HG02623 (cell line): ENCODE data around the gene NR3C2.

Source experiments
- ATAC-seq: cut with Tn5 transposase; IDR thresholded peaks from one replicate; pipeline ENCODE4 v1.9.1; 2021; ENCODE audit warnings: moderate library complexity; ENCODE audit not compliant: unreplicated experiment

The NR3C2 gene

DNA sequence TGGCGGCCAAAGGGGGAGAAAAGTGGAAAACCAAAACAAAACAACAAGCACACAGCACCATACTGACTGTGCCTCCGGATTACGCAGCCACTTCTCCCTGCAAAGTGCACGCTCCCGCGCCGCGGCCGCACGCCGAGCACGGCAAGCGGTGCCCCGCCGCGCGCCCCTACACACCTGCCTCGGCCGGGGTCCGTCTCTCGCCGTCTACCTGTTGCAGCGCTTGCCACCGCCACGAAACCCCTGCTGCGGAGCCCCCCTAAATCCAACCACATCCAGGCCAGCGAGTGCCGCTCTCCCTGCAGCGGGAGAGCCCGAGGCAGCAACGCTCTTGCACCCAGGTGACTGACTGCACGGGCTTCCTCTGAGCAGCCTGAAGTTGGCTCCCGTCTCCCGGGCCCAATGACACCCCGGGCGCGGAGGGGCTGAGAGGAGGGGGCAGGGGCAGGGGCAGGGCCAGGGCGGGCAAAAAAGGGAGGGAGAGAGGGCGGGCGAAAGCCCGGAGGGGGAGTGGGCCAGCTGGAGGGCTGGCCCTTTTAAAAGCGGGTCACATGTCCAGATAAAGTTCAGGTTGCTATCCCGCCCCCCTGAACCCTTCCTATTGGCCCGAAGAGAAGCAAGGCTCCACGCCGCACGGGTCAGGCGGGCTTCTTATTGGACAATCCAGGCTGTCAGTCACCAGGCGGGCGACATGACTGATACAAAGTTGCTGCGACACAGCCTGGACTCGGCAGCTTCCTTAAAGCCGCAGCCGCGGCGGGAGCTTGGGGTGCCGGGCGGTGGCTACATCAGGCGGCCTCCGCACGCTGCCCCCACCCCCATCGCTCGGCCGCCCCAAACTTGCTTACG lies at the start of gene NR3C2:
Gene NR3C2 (minus strand): TSS at position 429 of the 846 bp plus-strand sequence.
- peak; percentile 98 for ATAC-seq

DNA sequence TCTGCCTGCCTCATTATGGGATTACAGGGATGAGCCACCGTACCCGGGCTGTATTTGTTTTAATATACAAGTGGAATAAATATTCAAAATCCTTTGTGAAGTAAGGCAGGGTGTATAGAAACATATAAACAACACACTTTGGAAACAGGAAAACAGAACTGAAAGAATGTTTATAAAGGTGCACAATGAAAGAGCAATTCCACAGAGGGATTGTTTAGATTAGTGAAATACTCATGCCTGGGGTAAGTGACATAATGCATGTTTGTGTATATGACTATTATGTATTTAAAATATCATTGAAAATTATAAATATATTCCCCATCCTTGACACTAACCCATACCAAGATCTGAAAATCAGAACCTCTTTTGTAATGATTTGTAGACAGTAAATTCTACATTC lies 45.0 kb upstream of the NR3C2 start:
- ATAC-seq, result no peak

DNA sequence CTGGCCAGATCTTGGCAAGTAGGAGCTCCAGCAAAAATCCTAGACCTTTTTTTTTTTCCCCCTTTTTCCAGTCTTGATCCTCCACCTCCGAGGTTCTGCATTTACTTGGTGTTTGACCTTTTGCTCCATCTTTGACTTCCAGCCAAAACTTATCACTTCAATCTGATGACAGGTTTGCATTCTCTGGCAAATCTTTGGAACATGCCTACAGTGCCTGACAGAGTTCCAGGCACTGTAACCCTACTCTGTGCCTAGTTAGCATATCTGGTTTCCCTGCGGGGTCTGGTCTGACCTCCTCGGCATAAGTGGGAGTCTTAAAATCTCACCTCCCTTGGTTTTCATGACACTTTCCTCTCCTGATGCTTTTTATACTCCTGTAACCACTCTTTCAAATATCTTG lies 39.4 kb upstream of the NR3C2 start:
- ATAC-seq, result no peak

DNA sequence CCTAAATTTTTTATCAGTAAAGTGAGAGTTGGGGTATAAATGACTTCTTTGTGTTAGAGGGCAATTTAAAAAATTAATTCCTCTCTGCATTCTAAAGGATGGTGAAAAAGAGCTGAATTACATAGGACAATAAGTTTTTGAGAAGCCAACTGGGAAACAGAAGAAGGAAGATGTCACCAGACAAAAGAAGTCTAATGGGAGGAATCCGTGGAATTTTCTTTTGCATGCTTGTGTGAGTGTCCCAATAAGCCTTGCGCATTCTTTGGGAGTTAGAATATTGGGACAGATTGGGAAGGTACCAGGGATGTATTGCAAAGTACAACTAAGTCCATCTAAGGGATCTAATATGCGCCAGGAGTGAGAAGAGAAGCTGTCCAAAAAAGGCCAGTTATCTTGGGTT lies 35.1 kb upstream of the NR3C2 start:
- ATAC-seq, result no peak

DNA sequence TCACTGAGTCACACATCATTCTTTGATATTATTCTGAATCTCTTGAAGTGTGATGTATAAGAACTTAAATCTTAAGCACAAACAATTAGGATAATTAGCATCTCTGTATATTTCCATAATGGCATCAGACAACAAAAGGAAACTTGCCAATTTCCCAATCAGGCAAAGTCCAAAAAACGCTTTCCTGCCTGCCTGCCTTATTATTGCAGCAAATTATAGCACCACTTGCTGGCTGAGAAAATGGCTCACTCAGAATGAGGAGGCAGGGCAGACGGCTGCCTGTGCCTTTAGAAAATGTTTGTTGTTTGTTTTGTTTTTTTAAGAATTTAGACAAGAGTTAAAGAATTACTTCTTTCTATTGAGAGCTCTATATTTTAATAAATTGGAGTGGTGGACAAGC lies 27.7 kb upstream of the NR3C2 start:
- ATAC-seq, result no peak

DNA sequence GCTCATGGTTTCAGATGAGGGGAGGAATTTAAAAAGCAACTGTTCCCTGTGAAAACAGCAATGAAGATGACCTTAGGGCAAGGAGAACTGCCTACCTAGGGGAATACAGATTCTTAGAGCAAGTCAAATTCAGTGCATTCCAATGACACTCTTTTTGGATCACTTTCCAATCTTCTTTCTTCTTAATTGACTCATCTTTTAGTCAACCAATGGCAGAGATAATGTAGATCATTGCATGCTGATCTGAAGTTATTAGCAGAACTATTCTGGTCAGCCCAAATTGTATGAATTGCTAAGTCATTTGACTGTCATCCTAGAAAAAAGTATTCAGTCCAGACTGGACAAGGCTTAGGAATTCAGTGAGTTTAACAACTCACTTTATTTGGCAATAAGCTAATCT lies 12.6 kb upstream of the NR3C2 start:
- ATAC-seq, result no peak

DNA sequence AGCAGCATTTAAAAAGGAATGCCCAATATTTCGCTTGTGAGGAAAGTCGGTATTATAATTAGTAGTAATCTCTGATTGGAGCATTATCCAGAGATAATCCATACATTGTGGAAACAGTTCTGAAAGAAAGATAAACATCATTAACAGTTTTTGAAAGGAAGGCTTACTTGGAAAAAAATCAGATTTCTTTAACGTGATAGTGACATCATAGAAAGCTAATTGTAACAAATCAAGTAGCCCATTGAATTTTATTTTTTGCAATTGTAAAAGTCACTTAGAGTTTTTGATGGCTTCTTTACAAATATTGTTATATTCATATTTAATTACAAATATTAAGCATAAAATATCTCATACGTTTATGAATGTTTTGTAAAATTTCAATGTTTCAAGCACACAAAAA lies 11.6 kb upstream of the NR3C2 start:
- no peak for ATAC-seq

DNA sequence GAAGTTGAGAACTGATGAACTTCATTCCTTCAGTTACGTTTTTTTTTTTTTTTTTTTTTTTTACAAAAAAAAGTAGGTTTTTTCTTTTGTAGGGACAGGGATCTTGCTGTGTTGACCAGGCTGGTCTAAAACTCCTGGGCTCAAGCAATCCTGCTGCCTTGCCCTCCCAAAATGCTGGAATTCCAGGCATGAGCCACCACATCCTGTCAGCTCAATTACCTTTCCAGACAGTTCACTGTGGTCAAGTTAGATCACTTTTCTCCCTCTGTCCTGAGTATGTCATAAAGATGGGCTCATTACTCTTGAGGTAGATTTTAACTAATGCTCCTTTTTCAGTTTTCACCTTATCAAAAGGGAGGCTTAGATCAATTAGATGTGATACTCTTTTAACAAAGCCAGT lies 10.8 kb upstream of the NR3C2 start:
- no peak for ATAC-seq

DNA sequence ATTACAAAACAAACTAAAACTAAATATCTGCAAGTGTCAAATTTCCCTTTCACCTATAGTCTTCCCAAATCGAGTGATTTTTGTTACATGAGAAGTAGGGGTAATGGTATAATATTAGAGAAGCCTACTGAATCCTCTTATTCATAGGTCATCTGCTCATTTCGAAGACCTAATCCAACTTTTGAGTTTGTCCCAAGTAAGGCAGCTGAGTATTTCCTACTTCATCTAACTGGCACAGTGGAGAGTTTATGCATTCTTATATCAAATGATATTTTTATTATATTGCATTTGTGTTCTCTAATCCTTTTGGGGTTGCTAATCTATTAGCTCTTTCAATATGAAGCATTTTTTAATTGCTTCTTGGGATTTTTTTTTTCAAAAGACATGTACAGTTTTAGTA lies 7.7 kb upstream of the NR3C2 start:
- no peak for ATAC-seq

DNA sequence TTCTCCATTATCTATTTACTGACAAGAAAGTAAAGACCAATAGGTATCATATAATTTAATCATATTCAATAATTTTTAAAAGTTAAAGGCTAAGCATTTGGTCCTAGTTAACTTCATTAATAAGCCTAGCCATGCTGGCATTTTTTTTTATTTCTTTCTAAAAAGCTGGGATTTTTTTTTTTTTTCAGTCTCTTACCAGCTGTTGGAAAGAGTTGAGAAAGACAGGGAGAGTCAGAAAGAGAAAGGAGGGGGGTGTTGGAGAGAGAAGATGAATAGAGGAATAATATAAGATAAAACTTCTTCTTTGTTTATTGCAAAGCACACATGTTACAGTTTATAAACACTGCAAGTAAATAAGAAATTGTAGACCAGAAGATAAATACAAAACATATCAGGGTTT lies 5.9 kb upstream of the NR3C2 start:
- no peak for ATAC-seq

DNA sequence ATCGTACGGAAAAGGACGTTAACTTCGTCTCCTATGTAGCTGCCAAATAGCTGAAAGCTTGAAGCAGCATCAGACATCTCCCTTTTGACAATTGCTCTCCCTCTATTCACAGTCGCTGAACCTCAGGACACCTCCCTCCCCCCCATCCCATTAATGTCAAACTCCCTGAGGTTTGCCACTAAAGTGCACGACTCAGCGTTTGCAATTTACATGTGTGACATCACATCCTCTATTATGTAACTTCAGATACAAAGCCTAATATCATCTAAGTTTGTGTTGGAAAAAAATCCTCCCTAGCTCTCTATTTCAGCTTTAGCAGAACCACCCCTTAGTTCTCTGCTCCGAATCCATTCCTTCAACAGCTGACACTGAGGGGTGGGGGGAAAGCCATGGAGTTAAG lies 5.5 kb upstream of the NR3C2 start:
- ATAC-seq, result no peak

DNA sequence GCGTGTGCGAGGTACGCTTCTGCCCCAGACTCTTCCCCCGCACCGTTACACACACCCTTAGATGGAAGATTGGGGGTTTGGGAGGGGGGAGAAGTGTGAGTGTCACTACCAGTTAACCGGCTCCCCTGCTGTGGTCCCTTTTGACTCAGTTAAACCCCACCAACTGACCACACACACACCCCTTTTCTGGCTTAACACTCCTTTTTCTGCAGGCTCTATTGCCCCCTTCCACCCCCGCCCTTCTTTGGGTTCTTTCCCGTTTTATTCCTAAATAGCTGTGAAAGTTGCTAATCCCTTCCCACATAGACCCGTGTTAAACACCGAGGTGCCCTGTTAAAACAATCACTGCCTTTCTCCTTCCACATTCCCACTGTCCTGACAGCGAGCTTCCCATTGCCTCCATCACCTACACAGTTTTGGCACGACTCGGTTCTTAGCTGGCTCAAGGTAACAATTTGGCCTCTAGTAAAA lies 3.7 kb upstream of the NR3C2 start:
- no peak for ATAC-seq

DNA sequence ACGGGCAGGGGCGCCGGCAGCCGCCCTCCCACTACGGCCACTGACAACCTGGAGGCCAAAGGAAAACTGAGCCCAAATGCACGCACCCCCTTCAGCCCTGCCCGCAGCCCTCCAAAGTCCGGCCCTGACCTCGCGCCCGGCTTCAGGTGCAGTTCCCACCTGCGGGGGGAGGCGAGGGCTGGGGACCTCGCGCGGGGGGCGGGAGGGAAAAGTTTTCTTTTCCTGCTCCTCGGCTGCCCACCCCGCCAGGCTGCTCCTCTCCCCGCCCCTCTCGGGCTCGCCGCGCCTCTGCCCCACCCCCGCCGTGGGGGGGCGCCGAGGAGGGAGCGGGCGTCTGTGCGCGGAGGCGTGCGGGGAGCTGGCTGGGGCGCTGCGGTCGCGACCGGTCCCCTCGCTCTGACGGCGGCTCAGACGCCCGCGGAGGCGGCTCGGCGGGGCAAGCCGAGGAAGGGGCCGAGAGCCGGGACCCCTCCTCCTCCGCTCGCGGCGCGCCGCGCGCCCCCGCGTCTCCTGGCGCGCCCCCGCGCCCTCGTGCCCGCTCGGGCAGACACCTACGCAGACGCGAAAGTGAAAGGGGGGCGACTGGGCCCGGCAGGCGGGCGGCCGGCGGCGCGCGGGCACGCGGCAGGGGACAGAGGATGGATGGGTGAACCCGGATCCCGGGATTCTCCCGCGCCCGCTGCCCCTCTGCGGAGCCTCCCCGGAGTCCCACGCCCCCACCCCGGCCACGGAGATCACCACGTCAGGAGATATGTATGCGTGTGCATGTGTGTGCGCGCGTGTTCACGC lies 3.1 kb upstream of the NR3C2 start:
- no peak for ATAC-seq

DNA sequence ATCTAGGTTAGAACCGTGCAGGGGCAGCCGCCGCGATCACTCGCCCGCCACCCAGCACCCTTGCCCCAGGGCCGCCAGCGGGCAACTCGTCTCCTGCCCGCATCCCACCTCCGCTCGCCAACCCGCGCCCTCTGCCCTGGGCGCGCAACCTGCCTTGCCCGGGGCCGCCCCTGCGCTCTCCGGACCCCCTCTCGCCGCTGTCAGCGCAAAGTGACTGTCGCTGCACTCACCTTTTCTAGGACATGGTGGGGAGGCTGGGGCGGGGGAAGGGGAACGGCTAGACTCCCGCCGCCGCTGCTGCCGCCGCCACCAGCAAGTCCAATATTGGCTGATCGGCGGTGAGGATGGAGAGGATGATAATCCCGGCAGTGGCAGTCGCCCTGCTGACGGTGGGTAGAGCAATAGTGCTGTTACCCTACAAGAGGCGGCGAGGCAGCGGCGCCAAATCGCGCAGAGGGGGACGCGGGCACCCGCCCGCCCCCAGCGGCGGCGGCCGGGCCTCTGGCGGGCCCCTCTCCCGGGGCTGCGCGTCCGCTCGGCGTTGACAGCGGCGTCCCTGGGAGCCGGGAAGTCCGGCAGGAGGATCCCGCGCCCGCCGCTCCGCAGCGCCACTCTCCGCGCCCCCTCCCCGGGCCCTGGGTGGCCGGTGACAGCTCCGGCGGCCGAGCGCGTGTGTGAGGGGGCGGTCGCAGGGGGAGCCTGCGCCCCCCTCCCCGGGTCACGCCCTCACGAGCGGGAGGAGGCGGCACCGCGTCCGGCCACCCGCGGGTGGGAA lies 2.3 kb upstream of the NR3C2 start:
- no peak for ATAC-seq

DNA sequence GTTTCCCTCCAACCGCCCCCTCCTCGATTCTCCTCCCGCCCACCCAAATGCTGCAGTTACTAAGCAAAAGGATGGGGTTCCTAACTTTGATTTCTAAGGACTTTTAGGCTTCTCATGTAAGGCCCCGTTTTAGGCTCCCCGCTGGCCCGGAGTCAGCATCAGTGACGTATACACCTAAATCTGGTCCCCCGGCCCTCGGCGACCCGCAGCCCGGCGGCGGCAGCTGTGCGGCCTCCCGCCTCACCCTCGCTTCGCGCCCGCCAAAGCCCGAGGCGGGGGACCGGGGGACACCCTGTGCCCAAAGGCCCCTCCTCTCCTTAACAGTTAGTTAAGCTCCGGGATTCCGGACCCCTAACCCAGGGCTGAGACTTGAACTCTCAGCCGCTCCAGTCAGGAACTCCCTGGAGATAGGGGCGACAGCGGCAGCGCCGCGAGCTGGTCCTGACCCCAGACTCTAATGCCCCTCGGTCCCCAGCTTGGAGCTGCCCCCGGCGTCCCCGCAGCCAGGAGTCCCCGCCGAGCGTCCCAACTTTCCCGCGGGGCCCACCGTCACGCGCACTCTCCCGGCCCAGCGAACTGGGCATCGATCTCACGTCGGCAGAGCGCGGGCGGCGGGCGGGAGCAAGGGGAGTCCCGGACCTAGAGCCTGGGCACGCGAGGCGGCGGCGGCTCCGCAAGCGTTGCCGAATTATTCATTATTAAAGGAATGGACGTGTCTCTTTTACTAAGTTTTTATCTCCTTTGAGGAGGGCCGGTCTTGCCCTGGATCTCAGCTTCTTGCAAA lies 1.5 kb upstream of the NR3C2 start:
- no peak for ATAC-seq

DNA sequence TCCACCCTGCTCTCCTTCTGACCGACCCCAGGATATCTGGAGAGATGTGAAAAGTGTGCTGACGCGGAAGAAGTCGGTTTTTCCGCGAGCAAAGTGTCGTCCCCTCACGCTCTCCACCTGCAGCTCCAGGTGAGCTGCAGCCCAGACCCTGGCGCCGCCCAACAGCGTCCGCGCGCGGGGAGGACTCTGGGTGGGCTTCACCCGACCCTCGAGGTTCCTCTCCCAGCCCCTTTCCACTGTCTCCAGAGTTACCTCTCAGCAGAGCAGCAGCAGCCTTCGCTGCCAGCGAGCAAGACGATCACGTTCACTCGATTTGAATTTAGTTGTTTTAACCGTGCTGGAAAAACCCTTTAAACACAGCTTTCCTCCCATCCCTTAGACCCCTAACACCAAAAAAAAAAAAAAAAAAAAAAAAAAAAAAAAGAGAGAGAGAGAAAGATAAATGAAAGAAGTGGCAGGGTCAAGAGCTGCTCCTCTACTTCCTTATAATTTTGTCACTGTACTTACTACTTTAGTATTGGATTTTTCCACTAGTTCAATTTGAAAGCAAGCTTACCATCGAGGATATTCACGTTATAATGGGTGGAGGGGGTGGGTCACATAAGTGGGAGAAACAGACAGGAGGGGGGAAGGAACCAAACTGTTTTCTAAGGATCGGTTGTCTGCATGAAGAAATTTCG lies 758 bp upstream of the NR3C2 start:
- peak; percentile 1 for ATAC-seq

DNA sequence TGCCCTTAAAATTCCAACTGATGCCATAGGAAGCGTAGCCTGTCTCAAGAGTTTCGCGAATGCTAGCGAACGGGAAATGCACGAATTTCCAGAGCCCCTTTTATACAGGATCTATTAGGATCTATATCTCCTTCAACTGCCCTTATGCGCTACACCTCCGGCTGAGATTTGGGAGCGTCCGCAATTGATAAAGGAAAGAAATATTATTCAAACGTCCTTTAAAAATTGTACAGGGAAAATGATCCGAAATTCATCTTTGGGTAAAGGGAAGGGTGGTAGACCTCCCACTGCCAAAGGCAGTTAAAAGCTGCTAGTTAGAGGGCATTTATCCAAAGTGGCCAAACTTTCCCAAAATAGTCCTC lies 609 bp downstream of the NR3C2 start:
- no peak for ATAC-seq

DNA sequence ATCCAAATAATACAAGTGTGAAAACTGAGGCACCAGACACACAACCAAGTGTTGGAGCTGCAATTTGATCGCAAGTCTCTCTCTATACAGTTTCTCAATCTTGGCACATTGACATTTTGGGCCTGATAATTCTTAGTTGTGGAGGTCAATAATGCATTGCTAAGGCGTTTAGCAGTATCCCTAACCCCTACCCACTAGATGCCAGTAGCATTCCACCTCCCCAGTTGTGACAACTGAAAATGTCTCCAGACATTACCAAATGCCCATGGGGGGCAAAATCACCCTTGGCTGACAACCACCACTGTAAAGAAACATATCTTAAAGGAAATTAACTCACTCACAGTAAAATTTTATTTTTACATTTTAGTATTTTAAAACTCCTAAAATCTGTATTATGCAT lies 4.2 kb downstream of the NR3C2 start:
- no peak for ATAC-seq

DNA sequence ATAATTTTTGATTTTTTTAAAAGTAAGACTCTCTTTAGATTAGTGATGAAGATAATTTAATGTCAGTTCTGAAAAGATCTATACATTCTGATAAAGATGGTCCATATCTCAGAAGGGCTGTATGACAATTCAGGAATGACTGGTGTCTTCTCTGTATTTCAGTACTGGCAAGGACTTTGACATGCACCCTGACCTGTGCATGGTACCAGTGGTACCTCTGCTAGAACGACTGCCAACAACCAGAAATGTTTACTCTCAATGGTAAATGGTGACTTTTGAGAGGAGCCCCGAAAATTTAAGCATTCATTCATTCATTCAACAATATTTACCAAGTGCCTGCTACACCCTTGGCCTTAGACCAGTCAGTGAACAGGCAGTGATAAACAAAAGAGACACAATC lies 4.8 kb downstream of the NR3C2 start:
- no peak for ATAC-seq

DNA sequence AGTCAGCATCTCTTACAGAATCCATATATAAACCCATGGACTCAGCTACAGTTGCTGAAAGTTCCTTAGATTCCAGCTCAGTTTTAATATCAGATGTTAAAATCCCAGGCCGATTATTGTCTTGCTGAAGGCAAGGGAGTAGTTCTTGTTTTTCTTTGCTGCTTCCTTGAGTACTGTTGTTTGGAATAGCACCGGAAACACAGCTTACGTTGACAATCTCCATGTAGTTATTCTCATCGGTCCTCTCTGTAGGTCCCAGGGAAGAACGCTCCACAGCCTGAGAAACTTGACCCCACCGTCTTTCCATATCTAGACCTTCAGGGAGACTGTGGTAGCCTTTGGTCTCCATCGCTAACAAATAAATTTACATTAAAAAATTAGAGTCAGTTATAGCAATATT lies 5.7 kb downstream of the NR3C2 start:
- ATAC-seq, result no peak
